Panc1 (cell line): Measurements from ENCODE around the gene CA12.

Source experiments
- CTCF ChIP-seq: fragments of 450-650 bp; IDR thresholded peaks from 2 replicates; pipeline ENCODE4 v1.5.1; 2017; ENCODE audit warnings: mild to moderate bottlenecking
- POLR2AphosphoS5 ChIP-seq: IDR thresholded peaks from 2 replicates; pipeline ENCODE4 v1.6.1; 2012; ENCODE audit warnings: mild to moderate bottlenecking, low read depth, low read length, moderate library complexity
- REST ChIP-seq, 2 experiments: IDR thresholded peaks; 2 replicates each; pipeline ENCODE4 v1.6.1; 2011 to 2012; ENCODE audit warnings: low read depth in 2 of 2, control low read depth in 1 of 2, low read length in 1 of 2, mild to moderate bottlenecking in 1 of 2, moderate library complexity in 1 of 2; ENCODE audit not compliant: insufficient read depth in 1 of 2

- no peak for TF ChIP-seq CTCF
- no peak for TF ChIP-seq POLR2AphosphoS5
- TF ChIP-seq REST (IDR thresholded peaks at IDR 0.05; ENCODE audit: insufficient read depth in 1 of 2, low read depth in 2 of 2, low read length in 1 of 2), result no peak
Measured at GRCh38 chr15:63392361-63393009, 10.8 kb upstream of the CA12 start.
